ENCODE measurements around the gene SYF2.
"Not testable (repeated sequence)": the region's sequence is repeated elsewhere in the genome, so short reads cannot be mapped to it uniquely, and the experiment has no call there.

Gene SYF2

GRCh38 chr1:25245809-25246599 lies 13.7 kb upstream of the SYF2 start:
- no peak for DNase-seq

DNA sequence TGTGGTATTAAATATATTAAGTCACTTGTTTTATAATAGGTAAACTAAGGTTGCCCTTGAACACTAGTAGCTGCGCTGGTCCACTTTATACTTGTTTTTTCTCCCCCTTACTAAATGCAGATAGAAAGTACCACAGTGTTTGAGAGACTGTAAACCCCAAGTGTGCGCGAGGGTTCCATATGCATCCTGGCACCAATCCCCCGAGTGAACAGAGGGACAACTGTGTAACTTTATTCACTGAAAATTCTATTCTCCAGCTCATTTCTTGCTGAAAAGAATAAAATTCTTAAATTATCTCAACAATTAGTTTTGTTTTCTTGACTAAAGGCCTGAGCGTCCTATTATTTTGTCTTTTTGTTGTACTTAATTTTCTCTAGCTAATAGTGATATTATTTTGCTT lies 13.1 kb upstream of the SYF2 start:
- DNase-seq, result no peak

- DNase-seq, result no peak
Measured at GRCh38 chr1:25243907-25244306, 11.6 kb upstream of the SYF2 start.

GRCh38 chr1:25239681-25240541 lies 7.6 kb upstream of the SYF2 start:
- DNase-seq, result peak; percentile 78

DNA sequence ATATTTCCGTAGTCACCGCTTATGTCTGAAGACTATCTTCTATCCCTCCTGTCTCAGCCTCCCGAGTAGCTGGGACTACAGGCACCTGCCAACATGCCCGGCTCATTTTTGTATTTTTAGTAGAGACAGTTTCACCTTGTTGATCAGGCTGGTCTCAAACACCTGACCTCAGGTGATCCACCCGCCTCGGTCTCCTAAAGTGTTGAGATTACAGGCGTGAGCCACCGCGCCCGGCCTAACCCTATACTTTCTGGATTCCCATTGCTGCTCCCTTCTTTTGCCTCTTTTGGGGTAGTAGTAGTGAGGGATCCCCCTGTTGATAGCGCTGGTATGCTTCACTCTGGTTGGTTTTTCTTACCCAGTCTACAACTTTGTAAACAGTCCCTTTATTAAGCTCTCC lies 5.7 kb upstream of the SYF2 start:
- no peak for DNase-seq

DNA sequence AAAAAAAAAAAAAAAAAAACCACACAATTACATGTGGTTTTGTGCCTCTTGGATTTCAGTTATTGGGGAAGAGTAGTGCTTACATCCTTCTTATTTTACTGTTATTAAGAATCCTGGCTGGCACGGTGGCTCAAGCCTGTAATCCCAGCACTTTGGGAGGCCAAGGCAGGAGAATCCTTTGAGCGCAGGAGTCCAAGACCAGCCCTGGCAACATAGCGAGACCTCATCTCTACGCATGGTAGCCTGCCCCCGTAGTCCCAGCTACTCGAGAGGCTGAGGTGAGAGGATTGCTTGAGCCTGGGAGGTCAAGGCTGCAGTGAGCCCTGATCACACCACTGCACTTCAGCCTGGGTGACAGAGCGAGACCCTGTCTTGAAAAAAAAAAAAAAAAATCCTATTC lies 4.0 kb upstream of the SYF2 start:
- not testable (repeated sequence) for DNase-seq

DNA sequence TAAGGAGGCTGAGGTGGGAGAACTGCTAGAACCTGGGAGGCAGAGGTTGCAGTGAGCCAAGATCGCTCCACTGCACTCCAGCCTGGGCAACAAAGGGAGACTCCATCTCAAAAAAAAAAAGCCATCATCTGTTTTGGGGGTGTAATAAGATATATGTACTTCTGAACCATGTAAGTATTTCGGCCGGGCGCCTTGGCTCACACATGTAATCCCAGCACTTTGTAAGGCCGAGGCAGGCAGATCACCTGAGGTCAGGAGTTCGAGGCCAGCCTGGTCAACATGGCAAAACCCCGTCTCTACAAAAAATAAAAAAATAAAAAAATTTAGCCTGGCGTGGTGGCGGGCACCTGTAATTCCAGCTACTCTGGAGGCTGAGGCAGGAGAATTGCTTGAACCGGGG lies 3.1 kb upstream of the SYF2 start:
- DNase-seq, result not testable (repeated sequence)

- DNase-seq, result peak; percentile 42
Measured at GRCh38 chr1:25232866-25233784, 823 bp upstream of the SYF2 start.

DNA sequence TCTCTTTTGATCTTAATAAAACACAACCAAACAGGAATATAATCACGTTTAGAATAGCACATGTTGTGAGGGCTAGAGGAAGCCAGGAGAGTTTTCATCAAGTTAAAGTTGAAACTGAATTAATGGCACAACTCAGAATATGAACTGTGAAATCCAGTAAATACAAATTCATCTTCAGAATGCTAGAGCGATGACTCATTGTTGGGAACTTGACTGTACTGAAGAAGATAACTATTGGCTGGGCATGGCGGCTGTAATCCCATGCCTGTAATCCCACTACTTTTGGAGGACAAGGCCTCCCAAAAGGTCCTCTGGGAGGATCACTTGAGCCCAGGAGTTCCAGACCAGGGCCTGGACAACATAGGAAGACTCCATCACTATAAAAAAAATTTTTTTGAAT lies 8.8 kb downstream of the SYF2 start:
- DNase-seq, result no peak

DNA sequence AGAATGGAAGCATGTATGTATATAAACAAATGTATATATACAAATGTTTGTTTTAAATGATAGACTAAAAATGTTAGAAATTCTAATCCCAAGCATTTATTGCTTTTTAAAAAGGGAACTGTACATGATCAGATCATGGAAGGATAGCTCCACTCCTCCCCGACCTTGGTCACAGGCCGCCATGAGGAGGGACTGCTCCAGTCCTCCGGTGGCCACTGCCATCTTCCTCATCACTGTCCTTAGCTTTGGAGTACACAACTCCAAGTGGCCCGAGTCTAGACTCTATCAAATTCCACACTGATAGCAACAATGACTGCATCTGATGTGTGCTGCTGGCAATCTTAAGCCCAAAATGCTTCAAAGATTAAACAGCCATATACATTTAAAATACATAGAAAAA lies 9.7 kb downstream of the SYF2 start:
- no peak for DNase-seq

DNA sequence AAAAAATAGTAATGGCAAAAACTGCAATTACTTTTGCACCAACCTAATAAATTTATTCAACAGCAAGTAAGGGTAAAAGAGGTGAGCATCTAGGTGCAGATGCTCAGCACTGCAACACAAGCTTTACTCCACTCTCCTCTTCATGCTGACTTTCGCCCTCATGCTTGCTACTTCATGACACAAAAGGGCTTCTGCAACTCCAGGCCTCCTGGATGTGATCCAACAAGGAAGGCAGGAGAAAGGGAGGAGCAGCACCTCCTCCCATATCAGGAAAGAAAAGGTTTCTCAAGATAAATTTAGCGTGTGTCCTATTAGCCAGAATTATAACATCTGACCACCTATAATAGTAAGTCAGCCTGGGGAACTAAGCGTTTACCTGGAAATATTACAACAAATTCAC lies 11.6 kb downstream of the SYF2 start:
- no peak for DNase-seq

DNA sequence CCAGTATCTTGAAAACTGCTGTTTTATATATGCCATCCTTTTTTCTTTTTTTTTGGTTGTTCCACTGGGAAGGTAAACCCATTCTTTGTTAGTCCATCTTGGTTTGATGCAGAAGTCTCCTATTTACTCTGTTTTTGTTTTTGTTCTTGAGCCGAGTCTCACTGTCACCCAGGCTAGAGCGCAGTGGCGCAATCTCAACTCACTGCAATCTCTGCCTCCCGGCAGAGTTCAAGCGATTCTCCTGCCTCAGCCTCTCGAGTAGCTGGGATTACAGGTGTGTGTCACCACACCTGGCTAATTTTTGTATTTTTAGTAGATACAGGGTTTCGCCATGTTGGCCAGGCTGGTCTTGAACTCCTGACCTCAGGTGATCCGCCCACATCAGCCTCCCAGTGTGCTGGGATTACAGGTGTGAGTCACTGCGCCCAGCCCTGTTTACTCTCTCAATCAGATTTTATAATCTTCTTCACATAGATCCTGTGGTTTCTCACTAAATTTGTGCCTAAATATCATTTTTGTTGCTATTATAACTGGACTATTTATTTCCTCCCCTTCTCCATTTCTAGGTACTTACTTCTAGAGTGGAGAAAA lies 12.5 kb downstream of the SYF2 start:
- no peak for DNase-seq

GRCh38 chr1:25217598-25218232 lies 14.6 kb downstream of the SYF2 start:
- DNase-seq, result no peak

DNA sequence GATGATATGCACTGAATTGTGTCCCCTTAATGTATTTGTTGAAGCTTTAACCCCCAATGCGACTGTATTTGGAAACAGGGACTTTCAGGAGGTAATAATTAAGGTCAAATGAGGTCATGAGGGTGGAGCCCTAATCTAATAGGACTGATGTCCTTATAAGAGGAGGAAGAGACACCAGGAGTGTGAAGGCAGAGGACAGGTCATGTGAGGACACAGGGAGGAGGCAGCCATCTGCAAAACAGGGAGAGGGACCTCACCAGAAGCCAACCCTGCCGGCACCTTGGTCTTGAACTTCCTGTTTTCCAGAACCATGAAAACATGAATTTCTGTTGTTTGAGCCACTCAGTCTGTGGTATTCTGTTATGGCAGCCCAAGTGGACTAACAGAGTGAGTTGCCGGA lies 15.3 kb downstream of the SYF2 start:
- DNase-seq, result no peak

GRCh38 chr1:25216123-25216522 lies 16.2 kb downstream of the SYF2 start:
- no peak for DNase-seq

GRCh38 chr1:25212725-25213124 lies 19.6 kb downstream of the SYF2 start:
- DNase-seq, result no peak

DNA sequence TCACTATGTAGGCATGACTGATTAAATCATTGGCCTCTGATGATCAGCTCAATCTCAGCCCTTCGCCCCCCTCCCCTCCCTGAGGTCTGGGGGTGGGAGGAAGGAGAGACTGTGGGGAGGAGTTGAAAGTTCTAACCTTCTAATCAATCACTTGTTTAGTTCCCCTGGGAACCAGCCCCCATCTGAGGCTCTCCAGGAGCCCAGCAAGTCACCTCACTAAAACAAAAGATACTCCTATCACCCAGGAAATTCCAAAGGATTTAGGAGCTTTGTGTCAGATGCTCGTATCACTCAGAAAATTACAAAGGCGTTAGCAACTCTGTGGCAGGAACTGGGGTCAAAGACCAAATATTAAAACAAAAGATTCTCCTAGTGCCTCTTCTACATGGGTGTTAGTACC lies 21.6 kb downstream of the SYF2 start:
- DNase-seq, result no peak

- no peak for DNase-seq
Measured at GRCh38 chr1:25209516-25209915, 22.8 kb downstream of the SYF2 start.

DNA sequence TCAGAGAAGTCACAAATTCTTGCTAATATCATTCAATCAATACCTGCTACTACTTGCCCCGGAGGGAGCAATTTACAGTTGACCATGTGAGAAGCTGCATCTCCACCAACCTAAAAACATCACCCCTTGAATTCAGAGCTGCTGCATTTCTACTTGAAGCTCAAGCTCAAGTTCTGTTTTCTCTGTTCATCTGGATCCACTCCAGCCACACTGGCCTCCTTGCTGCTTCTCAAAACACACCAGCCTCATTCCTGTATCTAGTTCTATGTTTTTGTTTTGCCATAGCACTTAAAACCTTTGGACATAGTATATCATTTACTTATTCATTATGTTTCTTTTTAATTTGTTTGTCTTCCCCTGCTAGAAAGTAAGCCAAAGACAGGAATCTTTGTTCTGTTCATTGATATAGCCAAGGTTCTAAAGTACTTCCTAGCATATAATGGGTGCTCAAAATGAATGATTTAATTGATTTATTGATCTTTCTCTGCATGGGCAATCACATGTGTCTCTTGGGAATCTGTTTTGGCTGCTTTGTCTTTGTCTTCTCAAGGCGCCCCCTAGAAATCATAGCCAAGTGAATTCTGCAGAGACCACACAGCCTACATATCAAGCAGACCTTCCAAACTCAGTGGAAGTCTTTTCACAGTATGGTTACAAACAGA lies 23.6 kb downstream of the SYF2 start:
- DNase-seq, result no peak

DNA sequence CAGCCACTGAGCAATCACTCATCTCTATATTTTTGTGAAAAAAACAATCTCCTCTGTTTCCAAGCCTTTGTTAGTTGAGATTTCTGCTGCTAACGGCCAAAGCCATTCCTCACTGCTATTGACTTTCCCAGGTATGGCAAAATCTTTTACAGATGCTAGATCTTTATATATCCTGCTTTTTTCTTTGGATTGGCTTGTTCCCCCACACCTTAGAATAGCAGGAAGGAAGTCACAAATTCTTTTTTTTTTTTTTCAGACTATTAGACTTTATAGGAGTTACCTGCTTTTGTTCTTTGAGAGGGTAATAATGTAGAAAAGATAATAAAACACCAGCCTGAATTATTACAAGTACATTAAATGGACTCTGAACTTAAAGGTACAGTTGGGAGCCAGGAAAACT lies 24.2 kb downstream of the SYF2 start:
- no peak for DNase-seq

GRCh38 chr1:25206201-25206600 lies 26.1 kb downstream of the SYF2 start:
- DNase-seq, result no peak

DNA sequence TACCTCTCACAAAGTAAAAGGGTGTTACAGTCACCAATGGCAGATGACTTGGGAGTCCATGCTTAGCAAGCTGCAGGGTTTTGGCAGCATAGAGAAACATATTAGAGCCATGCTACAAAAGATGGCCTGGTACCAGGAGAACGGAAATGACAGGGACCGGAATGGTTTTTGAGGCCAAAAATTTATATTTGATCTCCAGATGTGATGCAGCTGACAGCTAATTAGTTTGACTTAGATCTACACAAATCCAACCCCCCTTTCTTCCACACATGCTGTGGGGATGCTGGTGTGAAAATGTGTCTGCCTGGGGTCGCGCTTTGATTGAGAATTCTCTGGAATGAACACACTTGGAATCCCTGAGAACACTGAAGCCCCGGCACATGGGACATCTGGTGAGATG lies 26.5 kb downstream of the SYF2 start:
- no peak for DNase-seq
